DND-41 (cell line): Measurements from ENCODE around the gene PDS5B.
"Not testable (repeated sequence)": the region's sequence is repeated elsewhere in the genome, so short reads cannot be mapped to it uniquely, and the experiment has no call there.

Source experiments
- ATAC-seq: fragments of 200-7000 bp; cut with Tn5 transposase; 3 replicates; pipeline ENCODE4 v1.9.1; 2021; ENCODE audit warnings: low read depth; ENCODE audit not compliant: insufficient read depth
- DNase-seq: peaks from one replicate; pipeline ENCODE4 v3.0.0-alpha.2; 2020
- H2AFZ ChIP-seq: 2 replicates; pipeline ENCODE4 v1.6.0; 2012; ENCODE audit warnings: low read depth, low read length
- H3K27ac ChIP-seq: 2 replicates; pipeline ENCODE4 v1.5.1; 2012; ENCODE audit warnings: low read length, inconsistent platforms
- H3K27me3 ChIP-seq: fragments of 200-600 bp; sonication (generic); 2 replicates; pipeline ENCODE4 v1.6.0; 2012; ENCODE audit warnings: low read length, mild to moderate bottlenecking, inconsistent platforms; ENCODE audit not compliant: insufficient read depth, poor library complexity
- H3K36me3 ChIP-seq: 2 replicates; pipeline ENCODE4 v1.5.1; 2012; ENCODE audit warnings: low read length, inconsistent platforms; ENCODE audit not compliant: insufficient read depth
- H3K4me1 ChIP-seq: 2 replicates; pipeline ENCODE4 v1.5.1; 2012; ENCODE audit warnings: mild to moderate bottlenecking, low read length; ENCODE audit not compliant: insufficient read depth
- H3K4me2 ChIP-seq: 2 replicates; pipeline ENCODE4 v1.6.0; 2012; ENCODE audit warnings: mild to moderate bottlenecking, moderate library complexity, low read length, inconsistent platforms; ENCODE audit not compliant: insufficient read depth
- H3K4me3 ChIP-seq, 2 experiments: fragments of 200-600 bp in 1 of 2; shearing (Covaris generic) in 1 of 2; 2 replicates each; pipeline ENCODE4 v1.5.1; 2012 to 2016; ENCODE audit warnings: inconsistent platforms in 2 of 2, low read length in 2 of 2, mild to moderate bottlenecking in 2 of 2, low read depth in 1 of 2, moderate library complexity in 1 of 2
- H3K79me2 ChIP-seq: 2 replicates; pipeline ENCODE4 v1.6.0; 2012; ENCODE audit warnings: low read length, inconsistent platforms; ENCODE audit not compliant: insufficient read depth
- H3K9ac ChIP-seq: 2 replicates; pipeline ENCODE4 v1.6.0; 2012; ENCODE audit warnings: low read depth, mild to moderate bottlenecking, inconsistent platforms, low read length, moderate library complexity
- H3K9me3 ChIP-seq: 2 replicates; pipeline ENCODE4 v1.5.1; 2012; ENCODE audit warnings: low read length, moderate library complexity, mild to moderate bottlenecking, inconsistent platforms; ENCODE audit not compliant: insufficient read depth, severe bottlenecking
- H4K20me1 ChIP-seq: 2 replicates; pipeline ENCODE4 v1.6.0; 2012; ENCODE audit warnings: low read length; ENCODE audit not compliant: insufficient read depth
- CTCF ChIP-seq: IDR thresholded peaks from 2 replicates; pipeline ENCODE4 v1.5.1; 2012; ENCODE audit warnings: borderline replicate concordance, low read length, moderate library complexity, mild to moderate bottlenecking; ENCODE audit not compliant: poor library complexity, severe bottlenecking; ENCODE audit errors: extremely low read depth
- EZH2 ChIP-seq: IDR thresholded peaks from 3 replicates; pipeline ENCODE4 v1.6.1; 2012; ENCODE audit warnings: borderline replicate concordance, low read depth, mild to moderate bottlenecking, moderate library complexity, low read length, inconsistent platforms; ENCODE audit not compliant: severe bottlenecking

Gene PDS5B

GRCh38 chr13:32824675-32825074, 238.4 kb downstream of the PDS5B start:
- H3K79me2 ChIP-seq: no peaks in the 10 kb centered on the region
- H3K36me3 ChIP-seq: no peaks in the 10 kb centered on the region
- TF ChIP-seq CTCF (no peak), EZH2 (no peak)
- H3K9ac ChIP-seq: no peak overlapping the region
- no peak overlapping the region for H3K4me3 ChIP-seq
- ATAC-seq: no peak
- no peak overlapping the region for H2AFZ ChIP-seq
- no peak overlapping the region for H3K27ac ChIP-seq
- no peak overlapping the region for H3K4me2 ChIP-seq
- no peak for DNase-seq
- no peaks in the 10 kb centered on the region for H3K27me3 ChIP-seq
- H3K4me1 ChIP-seq: no peaks in the 10 kb centered on the region
- H3K9me3 ChIP-seq: no peaks in the 10 kb centered on the region
- no peaks in the 10 kb centered on the region for H4K20me1 ChIP-seq

- H3K79me2 ChIP-seq: no peaks in the 10 kb centered on the region
- H3K9ac ChIP-seq: no peak overlapping the region
- no peak for TF ChIP-seq CTCF
- H3K27me3 ChIP-seq: no peaks in the 10 kb centered on the region
- no peaks in the 10 kb centered on the region for H3K9me3 ChIP-seq
- no peaks in the 10 kb centered on the region for H3K4me1 ChIP-seq
- no peak overlapping the region for H3K4me2 ChIP-seq
- H4K20me1 ChIP-seq: no peaks in the 10 kb centered on the region
- H2AFZ ChIP-seq: no peak overlapping the region
- no peak overlapping the region for H3K4me3 ChIP-seq
- DNase-seq (no peak), ATAC-seq (no peak)
- H3K27ac ChIP-seq: no peak overlapping the region
- H3K36me3 ChIP-seq: no peaks in the 10 kb centered on the region
Measured at GRCh38 chr13:32825481-32825880, 239.2 kb downstream of the PDS5B start.

GRCh38 chr13:32826372-32826771, 240.1 kb downstream of the PDS5B start:
- not testable (repeated sequence) for H2AFZ ChIP-seq, H3K4me3 ChIP-seq, H3K4me2 ChIP-seq, H3K9me3 ChIP-seq, H4K20me1 ChIP-seq, H3K36me3 ChIP-seq, H3K27me3 ChIP-seq, H3K4me1 ChIP-seq, ATAC-seq, H3K9ac ChIP-seq, H3K27ac ChIP-seq, H3K79me2 ChIP-seq, DNase-seq
